ENCODE results near the gene LRRC26.
A peak's percentile ranks its signal among the peaks of the same experiment; 100 is the strongest.

The LRRC26 gene, protein sequence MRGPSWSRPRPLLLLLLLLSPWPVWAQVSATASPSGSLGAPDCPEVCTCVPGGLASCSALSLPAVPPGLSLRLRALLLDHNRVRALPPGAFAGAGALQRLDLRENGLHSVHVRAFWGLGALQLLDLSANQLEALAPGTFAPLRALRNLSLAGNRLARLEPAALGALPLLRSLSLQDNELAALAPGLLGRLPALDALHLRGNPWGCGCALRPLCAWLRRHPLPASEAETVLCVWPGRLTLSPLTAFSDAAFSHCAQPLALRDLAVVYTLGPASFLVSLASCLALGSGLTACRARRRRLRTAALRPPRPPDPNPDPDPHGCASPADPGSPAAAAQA
- long read RNA-seq, partial matches to known transcripts: 0 of 2 reads
- long read RNA-seq, other reads (novel, unspliced or antisense): 0 of 2 reads

DNA sequence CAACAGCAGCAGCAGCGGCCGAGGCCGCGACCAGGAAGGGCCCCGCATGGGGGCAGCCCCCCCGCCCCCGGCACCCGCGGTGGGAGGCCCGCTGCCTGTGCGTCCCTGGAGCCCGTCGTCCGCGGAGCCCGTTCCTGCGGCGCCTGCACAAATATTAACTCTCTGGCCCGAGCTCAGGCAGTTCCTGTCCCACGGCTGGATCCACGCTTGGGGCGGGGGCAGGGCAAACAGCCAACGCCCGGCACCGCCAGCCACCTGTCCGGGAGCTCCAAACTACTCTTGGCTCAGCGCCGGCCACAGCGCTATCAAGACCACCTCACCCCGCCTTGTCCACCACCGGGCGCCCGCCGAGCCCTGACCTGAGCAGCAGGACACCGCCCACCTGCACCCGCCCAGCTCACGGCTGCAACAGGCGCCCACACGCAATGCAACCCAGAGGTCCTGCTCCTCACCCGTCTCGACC lies at the start of gene LRRC26:
TSS of gene LRRC26 (minus strand) at position 156 of the 463 bp plus-strand sequence. CDS start at position 48, 108 bp downstream.
- no peak for DNase-seq (ENCODE audit: low read depth in 1 of 2, low spot score in 1 of 2)
- TF ChIP-seq SPI1 (IDR thresholded peaks at IDR 0.05; ENCODE audit: borderline replicate concordance, low read depth) (no peak), POLR2AphosphoS5 (IDR thresholded peaks at IDR 0.05; ENCODE audit: low read depth) (no peak), GABPA (IDR thresholded peaks at IDR 0.05; ENCODE audit: low read depth) (no peak)
- TF ChIP-seq, protein P1, sequence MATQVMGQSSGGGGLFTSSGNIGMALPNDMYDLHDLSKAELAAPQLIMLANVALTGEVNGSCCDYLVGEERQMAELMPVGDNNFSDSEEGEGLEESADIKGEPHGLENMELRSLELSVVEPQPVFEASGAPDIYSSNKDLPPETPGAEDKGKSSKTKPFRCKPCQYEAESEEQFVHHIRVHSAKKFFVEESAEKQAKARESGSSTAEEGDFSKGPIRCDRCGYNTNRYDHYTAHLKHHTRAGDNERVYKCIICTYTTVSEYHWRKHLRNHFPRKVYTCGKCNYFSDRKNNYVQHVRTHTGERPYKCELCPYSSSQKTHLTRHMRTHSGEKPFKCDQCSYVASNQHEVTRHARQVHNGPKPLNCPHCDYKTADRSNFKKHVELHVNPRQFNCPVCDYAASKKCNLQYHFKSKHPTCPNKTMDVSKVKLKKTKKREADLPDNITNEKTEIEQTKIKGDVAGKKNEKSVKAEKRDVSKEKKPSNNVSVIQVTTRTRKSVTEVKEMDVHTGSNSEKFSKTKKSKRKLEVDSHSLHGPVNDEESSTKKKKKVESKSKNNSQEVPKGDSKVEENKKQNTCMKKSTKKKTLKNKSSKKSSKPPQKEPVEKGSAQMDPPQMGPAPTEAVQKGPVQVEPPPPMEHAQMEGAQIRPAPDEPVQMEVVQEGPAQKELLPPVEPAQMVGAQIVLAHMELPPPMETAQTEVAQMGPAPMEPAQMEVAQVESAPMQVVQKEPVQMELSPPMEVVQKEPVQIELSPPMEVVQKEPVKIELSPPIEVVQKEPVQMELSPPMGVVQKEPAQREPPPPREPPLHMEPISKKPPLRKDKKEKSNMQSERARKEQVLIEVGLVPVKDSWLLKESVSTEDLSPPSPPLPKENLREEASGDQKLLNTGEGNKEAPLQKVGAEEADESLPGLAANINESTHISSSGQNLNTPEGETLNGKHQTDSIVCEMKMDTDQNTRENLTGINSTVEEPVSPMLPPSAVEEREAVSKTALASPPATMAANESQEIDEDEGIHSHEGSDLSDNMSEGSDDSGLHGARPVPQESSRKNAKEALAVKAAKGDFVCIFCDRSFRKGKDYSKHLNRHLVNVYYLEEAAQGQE (IDR thresholded peaks at IDR 0.05; ENCODE audit: insufficient replicate concordance, low read depth): no peak
- TF ChIP-seq, protein P2, sequence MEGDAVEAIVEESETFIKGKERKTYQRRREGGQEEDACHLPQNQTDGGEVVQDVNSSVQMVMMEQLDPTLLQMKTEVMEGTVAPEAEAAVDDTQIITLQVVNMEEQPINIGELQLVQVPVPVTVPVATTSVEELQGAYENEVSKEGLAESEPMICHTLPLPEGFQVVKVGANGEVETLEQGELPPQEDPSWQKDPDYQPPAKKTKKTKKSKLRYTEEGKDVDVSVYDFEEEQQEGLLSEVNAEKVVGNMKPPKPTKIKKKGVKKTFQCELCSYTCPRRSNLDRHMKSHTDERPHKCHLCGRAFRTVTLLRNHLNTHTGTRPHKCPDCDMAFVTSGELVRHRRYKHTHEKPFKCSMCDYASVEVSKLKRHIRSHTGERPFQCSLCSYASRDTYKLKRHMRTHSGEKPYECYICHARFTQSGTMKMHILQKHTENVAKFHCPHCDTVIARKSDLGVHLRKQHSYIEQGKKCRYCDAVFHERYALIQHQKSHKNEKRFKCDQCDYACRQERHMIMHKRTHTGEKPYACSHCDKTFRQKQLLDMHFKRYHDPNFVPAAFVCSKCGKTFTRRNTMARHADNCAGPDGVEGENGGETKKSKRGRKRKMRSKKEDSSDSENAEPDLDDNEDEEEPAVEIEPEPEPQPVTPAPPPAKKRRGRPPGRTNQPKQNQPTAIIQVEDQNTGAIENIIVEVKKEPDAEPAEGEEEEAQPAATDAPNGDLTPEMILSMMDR (IDR thresholded peaks at IDR 0.05; ENCODE audit: insufficient read depth, low read length): no peak
- peaks cover 15% of the 10 kb centered on the region for H3K27me3 ChIP-seq (ENCODE audit: insufficient read depth, poor library complexity, severe bottlenecking)
- H3K4me3 ChIP-seq (replicated peaks; ENCODE audit: insufficient read depth, low read length): peak within 1 kb of the TSS; percentile 40
- no peak within 1 kb of the TSS for H3K27ac ChIP-seq (replicated peaks)

DNA sequence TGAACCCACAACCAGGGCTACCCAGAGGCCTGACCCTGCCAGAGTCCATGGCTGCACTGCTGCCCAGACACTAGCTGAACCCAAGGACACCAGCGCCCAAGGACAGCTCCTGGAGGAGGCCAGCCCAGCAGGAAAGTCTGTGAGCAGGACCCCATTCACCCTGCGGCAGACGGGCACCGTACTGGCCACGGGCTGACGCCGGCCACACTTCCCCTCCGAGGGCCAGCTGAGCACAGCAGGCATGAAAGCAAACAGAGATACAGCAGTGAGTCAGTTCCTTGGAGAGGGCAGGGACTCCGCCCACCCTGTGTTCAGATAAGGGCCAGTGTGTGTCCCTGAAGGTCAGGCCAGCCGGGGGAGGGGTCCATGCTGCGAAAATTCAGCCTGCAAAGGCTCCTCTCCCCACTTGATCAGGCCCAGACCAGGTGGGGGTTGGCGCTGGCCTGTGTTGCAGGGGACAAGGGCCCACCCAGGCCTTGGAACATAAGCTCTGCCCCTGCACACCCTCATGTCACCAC lies 49.0 kb upstream of the LRRC26 start:
- no peak for TF ChIP-seq POLR2AphosphoS5 (IDR thresholded peaks at IDR 0.05; ENCODE audit: low read depth)
- TF ChIP-seq, protein P1 (IDR thresholded peaks at IDR 0.05; ENCODE audit: insufficient replicate concordance, low read depth): no peak
- TF ChIP-seq SPI1 (IDR thresholded peaks at IDR 0.05; ENCODE audit: borderline replicate concordance, low read depth): no peak
- TF ChIP-seq GABPA (IDR thresholded peaks at IDR 0.05; ENCODE audit: low read depth): no peak
- H3K27ac ChIP-seq (replicated peaks): no peak overlapping the region
- no peak overlapping the region for H3K4me3 ChIP-seq (replicated peaks; ENCODE audit: insufficient read depth, low read length)
- H3K27me3 ChIP-seq (ENCODE audit: insufficient read depth, poor library complexity, severe bottlenecking): no peaks in the 10 kb centered on the region
- no peak for DNase-seq (ENCODE audit: low read depth in 1 of 2, low spot score in 1 of 2)

DNA sequence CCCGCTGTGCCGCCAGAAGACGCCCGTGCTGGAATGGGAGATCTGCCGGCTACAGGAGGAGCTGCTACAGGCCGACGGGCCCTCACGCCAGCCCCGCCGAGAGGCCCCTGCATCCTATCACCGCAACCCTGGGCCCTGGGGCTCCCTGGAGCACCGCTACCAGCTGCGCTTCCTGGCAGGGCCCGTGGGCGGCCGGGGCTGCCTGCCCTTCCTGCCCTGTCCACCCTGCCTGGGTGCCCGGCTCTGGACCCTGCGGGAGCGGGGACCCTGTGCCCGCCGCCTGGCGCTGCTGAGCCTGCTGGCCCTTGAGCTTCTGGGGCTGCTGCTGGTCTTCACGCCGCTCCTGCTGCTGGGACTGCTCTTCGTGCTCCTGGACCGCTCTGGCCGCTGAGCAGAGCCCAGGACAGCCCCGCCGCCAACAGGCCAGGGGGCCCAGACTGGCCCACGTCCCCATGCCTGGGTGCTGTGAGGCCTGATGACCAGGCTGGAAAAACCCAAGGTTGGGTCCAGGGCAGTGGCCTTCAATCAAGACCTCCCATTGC lies 48.4 kb upstream of the LRRC26 start:
- no peak overlapping the region for H3K27ac ChIP-seq (replicated peaks)
- H3K27me3 ChIP-seq (ENCODE audit: insufficient read depth, poor library complexity, severe bottlenecking): no peaks in the 10 kb centered on the region
- TF ChIP-seq GABPA (IDR thresholded peaks at IDR 0.05; ENCODE audit: low read depth) (no peak), POLR2AphosphoS5 (IDR thresholded peaks at IDR 0.05; ENCODE audit: low read depth) (no peak; the same call in 1 of the 2 replicates), SPI1 (IDR thresholded peaks at IDR 0.05; ENCODE audit: borderline replicate concordance, low read depth) (no peak)
- TF ChIP-seq, protein P2 (IDR thresholded peaks at IDR 0.05; ENCODE audit: insufficient read depth, low read length): no peak
- TF ChIP-seq, protein P1 (IDR thresholded peaks at IDR 0.05; ENCODE audit: insufficient replicate concordance, low read depth): no peak
- no peak for DNase-seq (ENCODE audit: low read depth in 1 of 2, low spot score in 1 of 2)
- no peak overlapping the region for H3K4me3 ChIP-seq (replicated peaks; ENCODE audit: insufficient read depth, low read length)

Measured in HL-60 (cell line).